ENCODE results near the gene HK3. TPM values are rescaled to one million over a fixed set of nuclear protein-coding genes. Genes with fewer than 3 reads are reported as not detected.

The HK3 gene
- total and polyA plus RNA-seq, 9 of the 15 experiments (the other 6 are each of a cell fraction or from before 2014, with no cell fraction given), result 0.16 TPM; not detected in 8

- TF ChIP-seq REST (IDR thresholded peaks at IDR 0.05; ENCODE audit: borderline replicate concordance) (peak; percentile 33; the same call in 1 of the 2 replicates), REST (CRISPR knock-in tag; IDR thresholded peaks at IDR 0.05; ENCODE audit: low read depth) (no peak), ZNF830 (CRISPR knock-in tag; IDR thresholded peaks at IDR 0.05) (no peak), SMARCA5 (IDR thresholded peaks at IDR 0.05) (no peak), ZNF24 (IDR thresholded peaks at IDR 0.05) (no peak), NUFIP1 (IDR thresholded peaks at IDR 0.05; ENCODE audit: partially characterized antibody) (no peak), THAP7 (CRISPR knock-in tag; IDR thresholded peaks at IDR 0.05) (no peak), CBFA2T3 (IDR thresholded peaks at IDR 0.05) (no peak), PHF20 (IDR thresholded peaks at IDR 0.05; ENCODE audit: partially characterized antibody) (no peak), ATF7 (IDR thresholded peaks at IDR 0.05) (peak; percentile 74), ZFP30 (CRISPR knock-in tag; IDR thresholded peaks at IDR 0.05; ENCODE audit: borderline replicate concordance) (no peak), SAFB (IDR thresholded peaks at IDR 0.05; ENCODE audit: borderline replicate concordance, low read depth, low read length) (no peak), PHB2 (IDR thresholded peaks at IDR 0.05; ENCODE audit: low read depth) (no peak), NCOA2 (IDR thresholded peaks at IDR 0.05; ENCODE audit: partially characterized antibody in 2 of 2) (no peak), ZNF589 (CRISPR knock-in tag; IDR thresholded peaks at IDR 0.05; ENCODE audit: low read depth) (no peak), ATF1 (CRISPR knock-in tag; IDR thresholded peaks at IDR 0.05) (peak; percentile 88), ATF1 (tag; IDR thresholded peaks at IDR 0.05) (peak; percentile 96)
- TF ChIP-seq, protein P1, sequence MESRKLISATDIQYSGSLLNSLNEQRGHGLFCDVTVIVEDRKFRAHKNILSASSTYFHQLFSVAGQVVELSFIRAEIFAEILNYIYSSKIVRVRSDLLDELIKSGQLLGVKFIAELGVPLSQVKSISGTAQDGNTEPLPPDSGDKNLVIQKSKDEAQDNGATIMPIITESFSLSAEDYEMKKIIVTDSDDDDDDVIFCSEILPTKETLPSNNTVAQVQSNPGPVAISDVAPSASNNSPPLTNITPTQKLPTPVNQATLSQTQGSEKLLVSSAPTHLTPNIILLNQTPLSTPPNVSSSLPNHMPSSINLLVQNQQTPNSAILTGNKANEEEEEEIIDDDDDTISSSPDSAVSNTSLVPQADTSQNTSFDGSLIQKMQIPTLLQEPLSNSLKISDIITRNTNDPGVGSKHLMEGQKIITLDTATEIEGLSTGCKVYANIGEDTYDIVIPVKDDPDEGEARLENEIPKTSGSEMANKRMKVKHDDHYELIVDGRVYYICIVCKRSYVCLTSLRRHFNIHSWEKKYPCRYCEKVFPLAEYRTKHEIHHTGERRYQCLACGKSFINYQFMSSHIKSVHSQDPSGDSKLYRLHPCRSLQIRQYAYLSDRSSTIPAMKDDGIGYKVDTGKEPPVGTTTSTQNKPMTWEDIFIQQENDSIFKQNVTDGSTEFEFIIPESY (CRISPR knock-in tag; IDR thresholded peaks at IDR 0.05), result no peak
- TF ChIP-seq, protein P2, sequence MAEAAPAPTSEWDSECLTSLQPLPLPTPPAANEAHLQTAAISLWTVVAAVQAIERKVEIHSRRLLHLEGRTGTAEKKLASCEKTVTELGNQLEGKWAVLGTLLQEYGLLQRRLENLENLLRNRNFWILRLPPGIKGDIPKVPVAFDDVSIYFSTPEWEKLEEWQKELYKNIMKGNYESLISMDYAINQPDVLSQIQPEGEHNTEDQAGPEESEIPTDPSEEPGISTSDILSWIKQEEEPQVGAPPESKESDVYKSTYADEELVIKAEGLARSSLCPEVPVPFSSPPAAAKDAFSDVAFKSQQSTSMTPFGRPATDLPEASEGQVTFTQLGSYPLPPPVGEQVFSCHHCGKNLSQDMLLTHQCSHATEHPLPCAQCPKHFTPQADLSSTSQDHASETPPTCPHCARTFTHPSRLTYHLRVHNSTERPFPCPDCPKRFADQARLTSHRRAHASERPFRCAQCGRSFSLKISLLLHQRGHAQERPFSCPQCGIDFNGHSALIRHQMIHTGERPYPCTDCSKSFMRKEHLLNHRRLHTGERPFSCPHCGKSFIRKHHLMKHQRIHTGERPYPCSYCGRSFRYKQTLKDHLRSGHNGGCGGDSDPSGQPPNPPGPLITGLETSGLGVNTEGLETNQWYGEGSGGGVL (CRISPR knock-in tag; IDR thresholded peaks at IDR 0.05), result no peak
Observed at GRCh38 chr5:176870110-176870591, 29.0 kb downstream of the HK3 start (continued).

Data from K562 (cell line).